ENCODE measurements around the gene STK32A. TPM values are rescaled to one million over a fixed set of nuclear protein-coding genes. Genes with fewer than 3 reads are reported as not detected.

The STK32A gene
- total RNA-seq, 1 experiment from 2014 or later = 3.3 TPM

DNA sequence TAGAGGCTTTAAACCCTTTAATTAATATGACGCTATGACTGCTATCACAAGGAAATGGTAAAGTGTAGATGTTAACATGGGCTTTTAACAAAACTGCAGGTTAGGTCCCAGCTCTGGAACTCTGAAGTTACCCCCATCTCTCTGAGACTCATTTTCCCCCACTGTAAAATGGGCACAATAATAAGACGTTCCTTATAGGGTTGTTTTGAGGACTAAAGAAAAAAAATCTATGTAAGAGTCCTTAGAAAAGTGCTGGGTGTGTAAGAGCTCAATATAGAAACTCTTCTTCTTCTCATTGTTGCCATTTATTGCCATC lies 45.8 kb upstream of the STK32A start:
- POLR2A ChIA-PET = interaction anchor here (0.9 to 1.0 kb wide), 4 partner anchors 65 to 656 kb away, joined by 3 to 6 read pairs (median 4); no protein-coding TSS in a partner anchor
- no peak for DNase-seq (ENCODE audit: unreplicated experiment)
- CTCF ChIA-PET = interaction anchor here (0.6 to 7.4 kb wide), 101 partner anchors 10 to 846 kb away, joined by 3 to 139 read pairs (median 4); no protein-coding TSS in a partner anchor
- BruUV-seq (replicated peaks) = no TSS peak
- Mint-ChIP-seq H3K4me3 (ENCODE audit: unreplicated experiment) (no peak overlapping the region), H3K27ac (ENCODE audit: low read depth, unreplicated experiment) (no peak overlapping the region), H3K4me1 (ENCODE audit: insufficient read depth, unreplicated experiment) (no peaks in the 10 kb centered on the region), H3K36me3 (ENCODE audit: insufficient read depth, unreplicated experiment) (no peaks in the 10 kb centered on the region), H3K9me3 (ENCODE audit: unreplicated experiment) (peaks cover 7% of the 10 kb centered on the region), H3K27me3 (ENCODE audit: insufficient read depth, unreplicated experiment) (no peaks in the 10 kb centered on the region)
- intact Hi-C loops (cut with micrococcal nuclease) = loop anchor here (1.0 to 5.0 kb wide), 3 partner anchors 92 to 647 kb away; no protein-coding TSS in a partner anchor
- TF ChIP-seq CTCF (IDR thresholded peaks at IDR 0.05; ENCODE audit: unreplicated experiment) = no peak

DNA sequence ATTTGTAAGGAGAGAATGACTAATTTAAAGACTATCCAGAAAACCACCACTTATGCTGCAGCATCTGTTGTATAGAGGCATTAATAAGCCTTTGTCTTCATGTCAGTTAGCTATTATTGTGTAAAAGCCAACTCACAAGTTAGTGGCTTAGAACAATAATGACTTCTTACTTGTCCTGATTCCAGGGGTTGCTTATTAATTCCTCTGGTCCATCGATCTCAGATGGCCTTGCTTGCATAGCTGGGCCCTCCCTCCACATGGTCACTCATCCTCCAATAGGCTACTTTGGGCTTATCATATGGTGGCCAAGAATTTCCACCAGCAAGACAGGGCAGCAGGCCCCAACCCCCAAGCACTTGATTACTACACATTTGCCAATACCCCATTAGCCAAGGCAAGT lies 44.5 kb upstream of the STK32A start:
- CTCF ChIA-PET = interaction anchor here (0.6 to 7.4 kb wide), 16 partner anchors 13 to 657 kb away, joined by 3 to 139 read pairs (median 4); no protein-coding TSS in a partner anchor
- Mint-ChIP-seq H3K9me3 (ENCODE audit: unreplicated experiment) (peaks cover 6% of the 10 kb centered on the region), H3K27ac (ENCODE audit: low read depth, unreplicated experiment) (no peak overlapping the region), H3K36me3 (ENCODE audit: insufficient read depth, unreplicated experiment) (no peaks in the 10 kb centered on the region), H3K27me3 (ENCODE audit: insufficient read depth, unreplicated experiment) (no peaks in the 10 kb centered on the region), H3K4me3 (ENCODE audit: unreplicated experiment) (no peak overlapping the region), H3K4me1 (ENCODE audit: insufficient read depth, unreplicated experiment) (no peaks in the 10 kb centered on the region)
- TF ChIP-seq CTCF (IDR thresholded peaks at IDR 0.05; ENCODE audit: unreplicated experiment) = no peak
- no peak for DNase-seq (ENCODE audit: unreplicated experiment)
- no TSS peak for BruUV-seq (replicated peaks)
- intact Hi-C loops (cut with micrococcal nuclease) = no loop called here
- POLR2A ChIA-PET = interaction anchor here (0.7 kb wide), 1 partner anchor 200 kb away, joined by 3 read pairs; no protein-coding TSS in a partner anchor

- Mint-ChIP-seq H3K27me3 (ENCODE audit: insufficient read depth, unreplicated experiment) (peaks cover 14% of the 10 kb centered on the region), H3K36me3 (ENCODE audit: insufficient read depth, unreplicated experiment) (no peaks in the 10 kb centered on the region), H3K27ac (ENCODE audit: low read depth, unreplicated experiment) (no peak overlapping the region), H3K4me1 (ENCODE audit: insufficient read depth, unreplicated experiment) (no peaks in the 10 kb centered on the region), H3K9me3 (ENCODE audit: unreplicated experiment) (no peaks in the 10 kb centered on the region), H3K4me3 (ENCODE audit: unreplicated experiment) (no peak overlapping the region)
- ChIA-PET POLR2A (interaction anchor here (1.0 kb wide), 1 partner anchor 8 kb away, joined by 3 read pairs; no protein-coding TSS in a partner anchor), CTCF (interaction anchor here (0.7 to 7.3 kb wide), 5 partner anchors 31 to 660 kb away, joined by 3 to 139 read pairs (median 5); no protein-coding TSS in a partner anchor)
- no peak for TF ChIP-seq CTCF (IDR thresholded peaks at IDR 0.05; ENCODE audit: unreplicated experiment)
- no peak for DNase-seq (ENCODE audit: unreplicated experiment)
- BruUV-seq (replicated peaks) = no TSS peak
- intact Hi-C loops (cut with micrococcal nuclease) = no loop called here
Measured at GRCh38 chr5:147193123-147193522, 41.7 kb upstream of the STK32A start.

DNA sequence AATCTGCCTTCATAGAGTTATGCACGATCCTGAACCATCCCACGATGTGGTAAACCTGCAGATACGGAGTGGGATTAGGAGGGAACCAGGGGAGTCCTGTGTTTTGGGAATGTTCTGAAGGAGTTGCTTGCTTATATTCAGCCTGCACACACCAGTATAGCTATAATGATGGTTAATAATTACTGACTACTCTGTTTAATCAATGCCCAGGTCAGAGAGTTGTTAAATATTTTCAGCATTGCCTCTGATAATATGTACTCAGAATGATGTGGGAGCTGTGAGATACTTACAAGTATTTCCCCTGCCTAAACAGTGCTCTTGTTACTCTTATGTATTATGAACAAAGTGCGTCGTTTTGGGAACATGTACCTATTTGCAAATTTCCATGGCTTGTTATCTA lies 34.8 kb upstream of the STK32A start:
- no peaks in the 10 kb centered on the region for H3K4me1 Mint-ChIP-seq (ENCODE audit: insufficient read depth, unreplicated experiment)
- POLR2A ChIA-PET = interaction anchor here (0.6 kb wide), 1 partner anchor 145 kb away, joined by 3 read pairs; no protein-coding TSS in a partner anchor
- H3K4me3 Mint-ChIP-seq (ENCODE audit: unreplicated experiment) = no peak overlapping the region
- CTCF ChIA-PET = interaction anchor here (0.6 to 7.2 kb wide), 6 partner anchors 9 to 755 kb away, joined by 3 to 69 read pairs (median 3); no protein-coding TSS in a partner anchor
- H3K9me3 Mint-ChIP-seq (ENCODE audit: unreplicated experiment) = no peaks in the 10 kb centered on the region
- intact Hi-C loops (cut with micrococcal nuclease) = no loop called here
- no TSS peak for BruUV-seq (replicated peaks)
- TF ChIP-seq CTCF (IDR thresholded peaks at IDR 0.05; ENCODE audit: unreplicated experiment) = no peak
- H3K36me3 Mint-ChIP-seq (ENCODE audit: insufficient read depth, unreplicated experiment) = no peaks in the 10 kb centered on the region
- no peak for DNase-seq (ENCODE audit: unreplicated experiment)
- peaks cover 55% of the 10 kb centered on the region for H3K27me3 Mint-ChIP-seq (ENCODE audit: insufficient read depth, unreplicated experiment)
- no peak overlapping the region for H3K27ac Mint-ChIP-seq (ENCODE audit: low read depth, unreplicated experiment)

Data from MCF 10A (cell line).